Measurements from ENCODE around the gene POLDIP3. TPM values are rescaled to one million over a fixed set of nuclear protein-coding genes. Genes with fewer than 3 reads are reported as not detected.

The POLDIP3 gene, protein sequence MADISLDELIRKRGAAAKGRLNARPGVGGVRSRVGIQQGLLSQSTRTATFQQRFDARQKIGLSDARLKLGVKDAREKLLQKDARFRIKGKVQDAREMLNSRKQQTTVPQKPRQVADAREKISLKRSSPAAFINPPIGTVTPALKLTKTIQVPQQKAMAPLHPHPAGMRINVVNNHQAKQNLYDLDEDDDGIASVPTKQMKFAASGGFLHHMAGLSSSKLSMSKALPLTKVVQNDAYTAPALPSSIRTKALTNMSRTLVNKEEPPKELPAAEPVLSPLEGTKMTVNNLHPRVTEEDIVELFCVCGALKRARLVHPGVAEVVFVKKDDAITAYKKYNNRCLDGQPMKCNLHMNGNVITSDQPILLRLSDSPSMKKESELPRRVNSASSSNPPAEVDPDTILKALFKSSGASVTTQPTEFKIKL
- 29.1 and 32.5 TPM in 2 replicates for total RNA-seq

DNA sequence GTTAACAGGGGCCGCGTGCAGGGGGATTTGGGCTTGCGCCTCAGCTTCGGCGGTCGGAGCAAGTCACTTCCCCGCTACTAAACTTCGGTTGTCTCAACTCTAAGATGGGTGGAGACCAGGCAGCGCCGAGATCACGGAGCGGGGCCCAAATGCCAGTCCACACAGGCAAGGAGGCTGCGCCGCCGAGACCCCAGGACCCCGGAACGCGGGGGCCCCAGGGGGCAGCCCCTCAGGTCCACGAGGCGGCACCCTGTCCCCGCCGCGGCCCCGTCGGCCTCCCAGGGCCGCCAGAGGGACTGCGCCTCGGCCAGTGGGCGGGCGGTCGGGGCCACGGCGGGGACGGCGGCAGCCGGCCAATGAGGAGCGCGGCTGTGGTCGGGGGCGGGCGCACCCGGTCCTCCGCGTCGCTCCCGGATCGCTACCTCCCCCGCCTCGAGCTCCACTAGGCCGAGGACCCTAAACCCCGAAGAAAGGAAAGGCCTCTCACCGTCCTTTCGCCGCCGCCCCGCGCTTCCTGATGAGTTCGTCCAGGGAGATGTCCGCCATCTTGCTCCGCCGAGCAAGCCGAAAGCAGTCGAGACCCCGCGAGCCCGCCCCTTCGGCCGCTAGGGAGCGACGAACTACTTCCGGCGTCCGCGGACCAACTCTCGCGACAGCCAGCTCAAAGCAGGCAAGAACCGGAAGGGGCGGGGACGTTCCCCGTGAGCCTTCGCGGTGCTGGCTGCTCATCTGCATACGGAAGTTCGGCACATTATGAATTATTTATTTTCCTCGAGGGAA is at the start of gene POLDIP3:
Gene POLDIP3 (minus strand): TSS at position 572 of the 780 bp plus-strand sequence. CDS start 26 bp downstream, at position 546.

DNA sequence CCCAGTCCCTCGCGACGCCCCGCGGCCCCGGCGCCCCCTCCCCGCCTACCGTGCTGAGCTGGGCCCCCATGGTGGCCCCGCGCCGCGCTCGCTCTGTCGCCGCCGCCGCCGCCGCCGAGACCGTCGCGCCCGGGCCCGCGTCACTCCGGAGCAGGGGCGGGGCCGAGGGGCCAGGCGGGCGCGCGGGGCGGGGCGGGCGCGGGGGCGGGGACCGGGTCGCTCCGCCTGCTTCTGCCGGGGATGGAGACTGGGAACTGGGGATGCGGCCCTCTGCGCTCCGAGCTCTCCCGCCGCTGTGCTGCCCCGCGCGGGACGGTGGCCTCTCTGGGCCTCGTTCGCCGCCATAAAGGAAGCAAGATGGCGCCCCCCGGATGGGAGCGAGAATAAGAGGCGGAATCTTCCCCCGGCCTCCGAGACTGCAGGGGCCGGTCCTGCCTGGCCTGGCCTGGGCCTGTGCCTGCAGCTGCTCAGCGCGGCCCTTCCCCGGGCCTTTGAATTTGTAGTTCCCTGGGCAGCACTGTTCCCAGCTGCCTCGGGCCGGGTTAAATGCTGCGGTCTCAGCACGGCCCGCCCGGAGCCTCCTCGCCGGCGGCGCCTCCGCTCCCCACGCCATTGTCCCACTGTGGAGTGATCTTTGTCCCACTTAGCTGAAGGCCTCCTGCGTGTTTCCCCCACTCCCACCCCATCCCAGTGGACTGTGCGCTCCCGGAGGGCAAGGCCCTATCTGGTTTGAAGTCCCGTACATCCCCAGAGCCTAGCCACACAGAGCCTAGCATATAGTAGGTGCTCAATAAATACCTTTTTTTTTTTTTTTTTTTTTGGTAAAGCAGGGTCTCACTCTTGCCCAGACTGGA is 34.8 kb upstream of the POLDIP3 start, which contains the start of gene CYB5R3:
Gene CYB5R3 (minus strand): TSS at position 147 of the 854 bp plus-strand sequence. CDS start 77 bp downstream, at position 70.

DNA sequence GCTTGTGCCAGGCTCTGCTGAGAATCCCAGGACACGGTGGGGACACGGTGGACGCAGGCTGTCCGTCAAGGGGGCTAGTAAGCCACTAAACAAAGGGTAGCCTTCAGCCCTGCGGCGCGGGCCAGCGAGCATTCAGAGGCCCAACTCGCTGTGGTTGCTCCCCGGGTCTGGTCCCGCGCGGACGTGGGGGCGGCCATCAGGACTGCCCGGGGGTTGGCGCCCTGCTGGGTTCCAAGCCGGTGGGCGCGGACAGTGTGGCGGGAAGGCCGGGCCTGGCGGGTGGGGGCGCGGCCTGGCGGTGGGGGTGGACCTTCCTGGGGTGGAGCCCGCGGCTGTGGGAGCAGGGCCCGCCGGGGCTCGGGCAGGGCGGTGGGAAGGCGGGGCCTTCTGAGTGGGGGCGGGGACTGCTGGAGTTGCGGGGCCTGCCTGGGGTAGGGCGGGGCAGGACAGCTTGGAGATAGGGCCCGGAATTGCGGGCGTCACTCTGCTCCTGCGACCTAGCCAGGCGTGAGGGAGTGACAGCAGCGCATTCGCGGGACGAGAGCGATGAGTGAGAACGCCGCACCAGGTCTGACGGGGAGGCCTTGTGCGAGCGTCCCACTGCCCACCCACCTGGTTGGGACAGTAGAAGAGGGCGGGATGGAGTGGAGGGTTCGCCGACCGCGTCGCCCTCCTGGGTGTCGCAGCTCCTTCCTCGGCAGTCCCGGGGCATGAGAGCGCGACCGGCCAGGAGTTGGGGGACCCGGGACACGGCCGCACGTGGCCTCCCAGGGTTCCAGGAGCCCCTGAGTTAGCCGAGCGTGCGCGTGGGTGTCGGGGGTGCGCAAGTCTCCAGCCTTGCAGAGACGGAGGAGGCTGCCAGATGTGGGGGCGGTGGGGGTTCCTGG is 61.0 kb downstream of the POLDIP3 start, which contains the start of gene SERHL2:
Gene SERHL2 (plus strand): TSS at position 482 of the 887 bp plus-strand sequence. CDS start 65 bp downstream, at position 547.

Small RNAs within 50 kb of the gene (small RNA-seq; reads per million reads assigned to genes)
- gene RN7SKP80, result not detected
- gene RNU6-513P, result not detected

Other genes with a start within 250 kb of the POLDIP3 start
- gene NFAM1, start 182.5 kb downstream of the POLDIP3 start, total RNA-seq, result under 0.01 and 0.11 TPM in 2 replicates
- gene RRP7A, start 95.1 kb downstream of the POLDIP3 start, total RNA-seq, result 21.0 and 23.4 TPM in 2 replicates
- gene SERHL2, start 60.9 kb downstream of the POLDIP3 start, total RNA-seq, result 4.9 and 7.1 TPM in 2 replicates
- 0.91 and 0.97 TPM in 2 replicates for gene ATP5MGL, start 25.7 kb upstream of the POLDIP3 start, total RNA-seq
- gene CYB5R3, start 34.5 kb upstream of the POLDIP3 start, total RNA-seq, result 103 and 117 TPM in 2 replicates
- gene A4GALT, start 106.0 kb upstream of the POLDIP3 start, total RNA-seq, result 23.9 and 31.4 TPM in 2 replicates
- gene ARFGAP3, start 242.4 kb upstream of the POLDIP3 start, total RNA-seq, result 93.4 and 104 TPM in 2 replicates

Data from articular chondrocyte of knee joint (primary cell).